ENCODE results near the gene NPFFR1.
A peak's percentile ranks its signal among the peaks of the same experiment; 100 is the strongest.

The NPFFR1 gene

GRCh38 chr10:70321233-70321632 is 37.4 kb upstream of the NPFFR1 start:
- Mint-ChIP-seq H3K27ac (no peak overlapping the region), H3K4me3 (no peak overlapping the region), H3K36me3 (ENCODE audit: low read depth) (peaks cover 2% of the 10 kb centered on the region), H3K27me3 (ENCODE audit: low read depth) (no peaks in the 10 kb centered on the region), H3K4me1 (ENCODE audit: low read depth) (peaks cover 8% of the 10 kb centered on the region), H3K9me3 (no peaks in the 10 kb centered on the region)

- no peak overlapping the region for H3K4me3 Mint-ChIP-seq
- no peaks in the 10 kb centered on the region for H3K27me3 Mint-ChIP-seq (ENCODE audit: low read depth)
- H3K9me3 Mint-ChIP-seq: no peaks in the 10 kb centered on the region
- no peak overlapping the region for H3K27ac Mint-ChIP-seq
- H3K36me3 Mint-ChIP-seq (ENCODE audit: low read depth): peaks cover 2% of the 10 kb centered on the region
- H3K4me1 Mint-ChIP-seq (ENCODE audit: low read depth): peaks cover 8% of the 10 kb centered on the region
These were observed 36.9 kb upstream of the NPFFR1 start for GRCh38 chr10:70320751-70321150.

- no peak overlapping the region for H3K27ac Mint-ChIP-seq
- H3K4me1 Mint-ChIP-seq (ENCODE audit: low read depth): peaks cover 8% of the 10 kb centered on the region
- peaks cover 2% of the 10 kb centered on the region for H3K36me3 Mint-ChIP-seq (ENCODE audit: low read depth)
- H3K4me3 Mint-ChIP-seq: no peak overlapping the region
- H3K9me3 Mint-ChIP-seq: no peaks in the 10 kb centered on the region
- no peaks in the 10 kb centered on the region for H3K27me3 Mint-ChIP-seq (ENCODE audit: low read depth)
These were observed 36.0 kb upstream of the NPFFR1 start for GRCh38 chr10:70319824-70320223.

DNA sequence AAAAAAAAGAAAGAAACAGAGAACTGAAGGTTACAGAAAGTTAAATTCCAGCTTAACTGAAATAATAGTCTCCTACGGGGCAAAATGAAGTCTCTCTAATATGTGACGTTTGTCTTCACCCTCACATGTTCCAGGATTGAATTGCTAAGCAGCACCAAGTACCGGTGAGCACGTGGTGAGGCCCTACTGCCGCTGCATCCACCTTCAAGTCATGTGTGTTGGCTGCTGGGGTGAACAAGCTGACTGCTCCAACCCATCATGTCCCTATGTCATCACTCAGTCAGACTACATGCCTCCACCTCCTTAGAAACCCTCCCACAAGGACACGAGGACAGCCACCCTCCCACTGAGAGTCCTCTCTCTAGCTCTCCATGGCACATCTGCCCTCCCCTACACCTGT is 35.4 kb upstream of the NPFFR1 start:
- Mint-ChIP-seq H3K27me3 (ENCODE audit: low read depth) (no peaks in the 10 kb centered on the region), H3K36me3 (ENCODE audit: low read depth) (peaks cover 2% of the 10 kb centered on the region), H3K9me3 (no peaks in the 10 kb centered on the region), H3K4me1 (ENCODE audit: low read depth) (peaks cover 8% of the 10 kb centered on the region), H3K27ac (no peak overlapping the region), H3K4me3 (no peak overlapping the region)

DNA sequence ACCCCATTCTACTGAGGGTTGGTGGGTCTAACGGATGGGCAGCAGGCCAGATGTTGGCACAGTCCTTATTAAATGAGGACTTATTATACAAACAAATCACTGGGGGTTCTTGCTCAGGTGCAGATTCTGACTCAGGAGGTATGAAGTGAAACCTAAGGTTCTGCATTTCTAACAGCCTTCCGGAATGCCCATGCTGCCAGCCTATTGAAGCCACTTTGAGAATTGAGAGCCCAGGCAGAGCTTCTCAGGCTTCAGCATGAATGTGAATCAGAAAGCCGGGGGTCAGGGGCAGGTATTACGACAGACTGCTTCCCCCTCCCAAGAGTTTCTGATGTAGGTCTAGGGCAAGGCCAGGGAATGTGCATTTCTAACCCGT is 34.1 kb upstream of the NPFFR1 start:
- H3K4me3 Mint-ChIP-seq: no peak overlapping the region
- peaks cover 1% of the 10 kb centered on the region for H3K4me1 Mint-ChIP-seq (ENCODE audit: low read depth)
- H3K27ac Mint-ChIP-seq: no peak overlapping the region
- no peaks in the 10 kb centered on the region for H3K27me3 Mint-ChIP-seq (ENCODE audit: low read depth)
- peaks cover 2% of the 10 kb centered on the region for H3K36me3 Mint-ChIP-seq (ENCODE audit: low read depth)
- H3K9me3 Mint-ChIP-seq: no peaks in the 10 kb centered on the region

GRCh38 chr10:70317272-70317942 is 33.6 kb upstream of the NPFFR1 start:
- Mint-ChIP-seq H3K27me3 (ENCODE audit: low read depth) (no peaks in the 10 kb centered on the region), H3K27ac (no peak overlapping the region), H3K4me3 (no peak overlapping the region), H3K36me3 (ENCODE audit: low read depth) (peaks cover 2% of the 10 kb centered on the region), H3K4me1 (ENCODE audit: low read depth) (no peaks in the 10 kb centered on the region), H3K9me3 (no peaks in the 10 kb centered on the region)

- Mint-ChIP-seq H3K27me3 (ENCODE audit: low read depth) (no peaks in the 10 kb centered on the region), H3K27ac (no peak overlapping the region), H3K4me3 (no peak overlapping the region), H3K4me1 (ENCODE audit: low read depth) (no peaks in the 10 kb centered on the region), H3K36me3 (ENCODE audit: low read depth) (peaks cover 2% of the 10 kb centered on the region), H3K9me3 (no peaks in the 10 kb centered on the region)
These were observed 32.0 kb upstream of the NPFFR1 start for GRCh38 chr10:70315815-70316214.

DNA sequence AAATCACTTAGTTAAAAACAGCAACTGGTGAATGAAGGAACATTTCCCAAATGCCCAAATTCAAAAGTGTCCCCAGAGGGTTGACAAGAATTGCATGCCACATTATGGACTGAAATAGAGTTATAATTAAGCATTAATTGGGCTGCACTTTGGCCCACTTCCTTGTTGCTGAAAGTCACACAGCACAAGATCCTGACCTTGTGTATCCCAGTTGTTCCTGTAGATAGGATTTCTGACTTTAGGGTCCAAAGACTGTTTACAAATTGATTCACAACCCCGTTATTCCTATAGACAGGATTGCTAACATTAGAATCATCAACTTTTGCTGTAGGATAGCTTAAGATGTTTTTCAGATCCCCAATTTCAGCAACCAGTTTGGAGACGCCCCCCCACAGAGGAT is 31.5 kb upstream of the NPFFR1 start:
- no peak overlapping the region for H3K27ac Mint-ChIP-seq

GRCh38 chr10:70312972-70313371 is 29.2 kb upstream of the NPFFR1 start:
- no peak overlapping the region for H3K4me3 Mint-ChIP-seq
- H3K27ac Mint-ChIP-seq: no peak overlapping the region
- no peaks in the 10 kb centered on the region for H3K9me3 Mint-ChIP-seq
- no peaks in the 10 kb centered on the region for H3K27me3 Mint-ChIP-seq (ENCODE audit: low read depth)
- H3K4me1 Mint-ChIP-seq (ENCODE audit: low read depth): peaks cover 3% of the 10 kb centered on the region
- peaks cover 2% of the 10 kb centered on the region for H3K36me3 Mint-ChIP-seq (ENCODE audit: low read depth)

More for the DNA sequence above, 31.5 kb upstream of the NPFFR1 start:
- H3K4me3 Mint-ChIP-seq: no peak overlapping the region
- H3K27me3 Mint-ChIP-seq (ENCODE audit: low read depth): no peaks in the 10 kb centered on the region
- H3K36me3 Mint-ChIP-seq (ENCODE audit: low read depth): peaks cover 2% of the 10 kb centered on the region
- no peaks in the 10 kb centered on the region for H3K9me3 Mint-ChIP-seq
- H3K4me1 Mint-ChIP-seq (ENCODE audit: low read depth): peaks cover 1% of the 10 kb centered on the region

DNA sequence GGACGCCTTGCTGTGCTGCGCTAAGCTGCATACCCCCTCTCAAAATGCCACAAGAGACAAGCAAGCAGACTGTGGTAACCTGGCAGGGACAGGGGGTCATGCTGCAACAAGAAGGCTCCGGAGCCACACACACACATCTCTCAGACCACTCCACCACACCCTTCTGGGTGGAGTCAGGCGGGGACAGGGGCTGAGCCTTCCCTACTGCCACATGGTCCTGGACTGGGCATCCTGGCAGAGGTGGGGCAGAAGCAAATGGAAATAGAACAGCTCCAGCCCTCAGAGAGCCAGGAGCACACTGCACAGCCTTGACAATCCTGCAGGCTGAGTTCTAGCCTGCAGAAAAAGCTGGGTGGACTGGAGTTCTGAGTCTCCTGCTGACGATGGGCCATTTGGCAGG is 28.4 kb upstream of the NPFFR1 start:
- H3K27ac Mint-ChIP-seq: peak overlapping the region; percentile 11
- H3K36me3 Mint-ChIP-seq (ENCODE audit: low read depth): peaks cover under 1% of the 10 kb centered on the region
- H3K4me1 Mint-ChIP-seq (ENCODE audit: low read depth): peaks cover 3% of the 10 kb centered on the region
- H3K27me3 Mint-ChIP-seq (ENCODE audit: low read depth): no peaks in the 10 kb centered on the region
- no peak overlapping the region for H3K4me3 Mint-ChIP-seq
- H3K9me3 Mint-ChIP-seq: no peaks in the 10 kb centered on the region

GRCh38 chr10:70311698-70312097 is 27.9 kb upstream of the NPFFR1 start:
- Mint-ChIP-seq H3K4me3 (no peak overlapping the region), H3K27me3 (ENCODE audit: low read depth) (no peaks in the 10 kb centered on the region), H3K9me3 (no peaks in the 10 kb centered on the region), H3K27ac (no peak overlapping the region), H3K4me1 (ENCODE audit: low read depth) (peaks cover 3% of the 10 kb centered on the region), H3K36me3 (ENCODE audit: low read depth) (no peaks in the 10 kb centered on the region)

DNA sequence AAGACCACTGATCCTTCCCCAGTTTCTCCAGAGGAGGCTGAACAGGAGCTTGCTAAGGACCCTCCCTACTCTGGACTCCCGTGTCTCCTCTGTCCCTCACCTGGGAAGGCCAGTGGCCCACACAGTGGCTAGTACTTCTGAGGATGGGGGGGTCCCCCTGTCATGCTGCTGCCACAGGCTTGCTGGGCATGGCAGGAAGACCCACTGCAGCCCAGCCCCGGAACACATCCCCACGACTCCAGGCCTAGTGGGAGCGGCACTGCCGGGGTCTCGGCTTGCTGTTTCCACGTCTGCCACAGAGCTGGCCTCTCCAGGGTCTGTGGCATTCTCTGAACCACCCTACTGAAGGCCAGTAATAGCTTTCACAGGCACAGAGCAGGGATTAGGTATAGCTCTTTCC is 25.9 kb upstream of the NPFFR1 start:
- no peaks in the 10 kb centered on the region for H3K9me3 Mint-ChIP-seq
- H3K4me1 Mint-ChIP-seq (ENCODE audit: low read depth): peaks cover 3% of the 10 kb centered on the region
- no peak overlapping the region for H3K27ac Mint-ChIP-seq
- H3K27me3 Mint-ChIP-seq (ENCODE audit: low read depth): no peaks in the 10 kb centered on the region
- H3K4me3 Mint-ChIP-seq: no peak overlapping the region
- H3K36me3 Mint-ChIP-seq (ENCODE audit: low read depth): no peaks in the 10 kb centered on the region

DNA sequence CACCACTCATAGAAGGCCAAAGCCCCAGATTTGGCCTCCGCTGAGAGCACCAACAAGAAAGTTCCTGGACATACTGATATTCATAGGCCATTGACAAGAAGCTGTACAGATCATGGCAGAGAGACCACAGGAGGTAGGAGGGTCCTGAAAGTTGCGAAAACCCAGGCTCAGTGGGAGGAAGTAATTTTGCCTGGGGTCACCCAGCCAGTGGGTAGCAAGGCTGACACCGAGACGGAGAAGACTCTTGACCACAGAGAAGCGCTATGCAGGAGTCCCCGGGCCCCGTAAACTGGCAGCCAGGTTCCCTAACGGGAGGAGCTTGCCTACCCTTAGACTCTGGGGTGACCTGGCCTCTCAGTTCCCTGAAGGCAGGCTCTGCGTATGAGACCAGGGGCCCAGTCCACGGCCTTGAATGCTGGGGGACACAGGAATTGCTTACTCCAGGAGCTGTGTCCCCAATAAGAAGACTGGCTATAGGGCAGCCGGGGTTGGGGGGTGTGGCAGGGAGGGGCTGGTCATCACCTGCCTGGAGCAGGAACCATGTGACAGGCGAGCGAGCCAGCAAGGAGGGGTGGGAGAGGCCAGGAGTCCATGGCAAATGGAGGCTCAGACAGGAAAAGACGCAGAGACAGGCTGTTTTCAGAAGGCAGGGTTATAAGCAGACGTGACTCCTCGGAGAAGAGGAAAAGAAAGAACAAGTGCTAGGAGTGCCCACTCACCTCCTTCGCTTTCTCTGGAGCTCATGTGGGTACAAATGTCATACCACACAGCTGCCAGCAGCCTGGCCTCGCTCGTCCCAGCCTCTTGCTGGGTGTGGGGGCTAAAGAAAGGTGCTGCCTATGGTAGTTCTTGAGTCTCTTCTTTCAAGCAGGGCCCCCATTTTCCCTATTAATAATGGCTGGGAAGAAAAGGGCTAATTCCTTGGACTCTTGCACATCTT is 24.6 kb upstream of the NPFFR1 start:
- Mint-ChIP-seq H3K27ac (no peak overlapping the region), H3K9me3 (no peaks in the 10 kb centered on the region), H3K4me3 (no peak overlapping the region), H3K27me3 (ENCODE audit: low read depth) (no peaks in the 10 kb centered on the region), H3K4me1 (ENCODE audit: low read depth) (peaks cover 3% of the 10 kb centered on the region), H3K36me3 (ENCODE audit: low read depth) (no peaks in the 10 kb centered on the region)

GRCh38 chr10:70306886-70307520 is 23.2 kb upstream of the NPFFR1 start:
- H3K4me1 Mint-ChIP-seq (ENCODE audit: low read depth): peaks cover 3% of the 10 kb centered on the region
- H3K36me3 Mint-ChIP-seq (ENCODE audit: low read depth): no peaks in the 10 kb centered on the region

More at GRCh38 chr10:70306886-70307520, 23.2 kb upstream of the NPFFR1 start:
- Mint-ChIP-seq H3K27me3 (ENCODE audit: low read depth) (no peaks in the 10 kb centered on the region), H3K27ac (no peak overlapping the region), H3K4me3 (no peak overlapping the region), H3K9me3 (no peaks in the 10 kb centered on the region)
